ENCODE data around the gene CTSC.

Gene CTSC

GRCh38 chr11:88252208-88252607 lies 85.3 kb downstream of the CTSC start:
- H2AFZ ChIP-seq (ENCODE audit: low read length), result no peak overlapping the region
- H2AK5ac ChIP-seq (ENCODE audit: low read depth, low read length), result no peak overlapping the region
- H4K91ac ChIP-seq (ENCODE audit: low read depth, low read length, poor library complexity), result no peak overlapping the region
- H2BK12ac ChIP-seq (ENCODE audit: low read length), result no peak overlapping the region
- no peak overlapping the region for H3K9ac ChIP-seq (ENCODE audit: low read depth, low read length, poor library complexity)
- peaks cover 0 to 1% of the 10 kb centered on the region in 2 donors for H3K9me3 ChIP-seq (replicated peaks in 1 of 2; ENCODE audit: control insufficient read depth in 2 of 2, insufficient read depth in 1 of 2, low read depth in 1 of 2, low read length in 2 of 2)
- H3K4me1 ChIP-seq (ENCODE audit: control insufficient read depth in 2 of 2, insufficient read depth in 1 of 2, low read depth in 1 of 2, low read length in 2 of 2), result no peaks in the 10 kb centered on the region
- no peak for DNase-seq (ENCODE audit: low spot score)
- H3K27me3 ChIP-seq (ENCODE audit: control insufficient read depth in 3 of 3, insufficient read depth in 3 of 3, low read depth in 1 of 3, low read length in 3 of 3), result no peaks in the 10 kb centered on the region
- H3K14ac ChIP-seq (ENCODE audit: low read length), result no peak overlapping the region
- H2BK15ac ChIP-seq (ENCODE audit: low read length), result no peak overlapping the region
- H3K4me2 ChIP-seq (ENCODE audit: insufficient read depth, low read length, poor library complexity, severe bottlenecking), result no peak overlapping the region
- no peak overlapping the region for H3K18ac ChIP-seq (ENCODE audit: low read length)
- H3K36me3 ChIP-seq (replicated peaks in 1 of 2; ENCODE audit: control insufficient read depth in 2 of 2, insufficient read depth in 2 of 2, low read length in 2 of 2), result no peaks in the 10 kb centered on the region
- no peak overlapping the region for H2BK5ac ChIP-seq (ENCODE audit: low read length)
- no peak overlapping the region for H3K4me3 ChIP-seq (ENCODE audit: low read length in 2 of 2)
- H3K79me1 ChIP-seq (ENCODE audit: low read depth, low read length), result no peaks in the 10 kb centered on the region
- no peak overlapping the region for H3K4ac ChIP-seq (ENCODE audit: low read length)
- no peak overlapping the region for H3K23ac ChIP-seq (ENCODE audit: low read depth, low read length, poor library complexity)
- H2BK120ac ChIP-seq (ENCODE audit: low read depth, low read length), result no peak overlapping the region
- no peak overlapping the region for H3K27ac ChIP-seq (replicated peaks; ENCODE audit: low read length)
- no peak overlapping the region for H4K8ac ChIP-seq (ENCODE audit: low read depth, low read length)

- Histone ChIP-seq H4K8ac (ENCODE audit: low read depth, low read length) (no peak overlapping the region), H4K91ac (ENCODE audit: low read depth, low read length, poor library complexity) (no peak overlapping the region), H2BK15ac (ENCODE audit: low read length) (no peak overlapping the region), H2BK120ac (ENCODE audit: low read depth, low read length) (no peak overlapping the region), H3K9ac (ENCODE audit: low read depth, low read length, poor library complexity) (no peak overlapping the region), H2AFZ (ENCODE audit: low read length) (no peak overlapping the region), H2BK12ac (ENCODE audit: low read length) (no peak overlapping the region), H3K4ac (ENCODE audit: low read length) (no peak overlapping the region), H3K9me3 (replicated peaks in 1 of 2; ENCODE audit: control insufficient read depth in 2 of 2, insufficient read depth in 1 of 2, low read depth in 1 of 2, low read length in 2 of 2) (peaks cover 0 to 1% of the 10 kb centered on the region in 2 donors), H2AK5ac (ENCODE audit: low read depth, low read length) (no peak overlapping the region), H3K4me3 (ENCODE audit: low read length in 2 of 2) (no peak overlapping the region), H3K79me1 (ENCODE audit: low read depth, low read length) (no peaks in the 10 kb centered on the region), H3K27ac (replicated peaks; ENCODE audit: low read length) (no peak overlapping the region), H3K14ac (ENCODE audit: low read length) (no peak overlapping the region), H3K27me3 (ENCODE audit: control insufficient read depth in 3 of 3, insufficient read depth in 3 of 3, low read depth in 1 of 3, low read length in 3 of 3) (no peaks in the 10 kb centered on the region), H3K23ac (ENCODE audit: low read depth, low read length, poor library complexity) (no peak overlapping the region), H3K4me1 (ENCODE audit: control insufficient read depth in 2 of 2, insufficient read depth in 1 of 2, low read depth in 1 of 2, low read length in 2 of 2) (no peaks in the 10 kb centered on the region), H3K36me3 (replicated peaks in 1 of 2; ENCODE audit: control insufficient read depth in 2 of 2, insufficient read depth in 2 of 2, low read length in 2 of 2) (no peaks in the 10 kb centered on the region), H3K4me2 (ENCODE audit: insufficient read depth, low read length, poor library complexity, severe bottlenecking) (no peak overlapping the region), H3K18ac (ENCODE audit: low read length) (no peak overlapping the region), H2BK5ac (ENCODE audit: low read length) (no peak overlapping the region)
- whole genome bisulfite sequencing, 2 donors (ENCODE audit: extremely low coverage in 2 of 2, insufficient read length in 2 of 2, insufficient replicate concordance in 1 of 2), result no CpG with 5 or more reads among the region's 3 CpGs
- DNase-seq (ENCODE audit: low spot score), result no peak
These were observed 86.8 kb downstream of the CTSC start for GRCh38 chr11:88250566-88251242.

GRCh38 chr11:88249706-88250105 lies 87.8 kb downstream of the CTSC start:
- Histone ChIP-seq H4K8ac (ENCODE audit: low read depth, low read length) (no peak overlapping the region), H2BK15ac (ENCODE audit: low read length) (no peak overlapping the region), H3K36me3 (replicated peaks in 1 of 2; ENCODE audit: control insufficient read depth in 2 of 2, insufficient read depth in 2 of 2, low read length in 2 of 2) (no peaks in the 10 kb centered on the region), H3K27ac (replicated peaks; ENCODE audit: low read length) (no peak overlapping the region), H3K9me3 (replicated peaks in 1 of 2; ENCODE audit: control insufficient read depth in 2 of 2, insufficient read depth in 1 of 2, low read depth in 1 of 2, low read length in 2 of 2) (peaks cover 0 to 1% of the 10 kb centered on the region in 2 donors), H3K9ac (ENCODE audit: low read depth, low read length, poor library complexity) (no peak overlapping the region), H3K27me3 (ENCODE audit: control insufficient read depth in 3 of 3, insufficient read depth in 3 of 3, low read depth in 1 of 3, low read length in 3 of 3) (no peaks in the 10 kb centered on the region), H3K4me2 (ENCODE audit: insufficient read depth, low read length, poor library complexity, severe bottlenecking) (no peak overlapping the region), H3K4me3 (ENCODE audit: low read length in 2 of 2) (no peak overlapping the region), H2BK5ac (ENCODE audit: low read length) (no peak overlapping the region), H3K14ac (ENCODE audit: low read length) (no peak overlapping the region), H2BK12ac (ENCODE audit: low read length) (no peak overlapping the region), H2AFZ (ENCODE audit: low read length) (no peak overlapping the region), H3K4ac (ENCODE audit: low read length) (no peak overlapping the region), H3K79me1 (ENCODE audit: low read depth, low read length) (no peaks in the 10 kb centered on the region), H3K4me1 (ENCODE audit: control insufficient read depth in 2 of 2, insufficient read depth in 1 of 2, low read depth in 1 of 2, low read length in 2 of 2) (no peaks in the 10 kb centered on the region), H4K91ac (ENCODE audit: low read depth, low read length, poor library complexity) (no peak overlapping the region), H3K23ac (ENCODE audit: low read depth, low read length, poor library complexity) (no peak overlapping the region), H3K18ac (ENCODE audit: low read length) (no peak overlapping the region), H2BK120ac (ENCODE audit: low read depth, low read length) (no peak overlapping the region), H2AK5ac (ENCODE audit: low read depth, low read length) (no peak overlapping the region)
- DNase-seq (ENCODE audit: low spot score), result no peak
- no CpG with 5 or more reads among the region's 1 CpG for WGBS, 2 donors (ENCODE audit: extremely low coverage in 2 of 2, insufficient read length in 2 of 2, insufficient replicate concordance in 1 of 2)

GRCh38 chr11:88246696-88247095 lies 90.8 kb downstream of the CTSC start:
- no peak overlapping the region for H2BK120ac ChIP-seq (ENCODE audit: low read depth, low read length)
- no peak for DNase-seq (ENCODE audit: low spot score)
- no peak overlapping the region for H2BK5ac ChIP-seq (ENCODE audit: low read length)
- H3K9ac ChIP-seq (ENCODE audit: low read depth, low read length, poor library complexity), result no peak overlapping the region
- H4K91ac ChIP-seq (ENCODE audit: low read depth, low read length, poor library complexity), result no peak overlapping the region
- no peaks in the 10 kb centered on the region for H3K4me1 ChIP-seq (ENCODE audit: control insufficient read depth in 2 of 2, insufficient read depth in 1 of 2, low read depth in 1 of 2, low read length in 2 of 2)
- H3K27me3 ChIP-seq (ENCODE audit: control insufficient read depth in 3 of 3, insufficient read depth in 3 of 3, low read depth in 1 of 3, low read length in 3 of 3), result no peaks in the 10 kb centered on the region
- no peak overlapping the region for H2AK5ac ChIP-seq (ENCODE audit: low read depth, low read length)
- no peak overlapping the region for H3K18ac ChIP-seq (ENCODE audit: low read length)
- no peaks in the 10 kb centered on the region for H3K79me1 ChIP-seq (ENCODE audit: low read depth, low read length)
- no peak overlapping the region for H3K4me2 ChIP-seq (ENCODE audit: insufficient read depth, low read length, poor library complexity, severe bottlenecking)
- no CpG with 5 or more reads among the region's 3 CpGs for WGBS, 2 donors (ENCODE audit: extremely low coverage in 2 of 2, insufficient read length in 2 of 2, insufficient replicate concordance in 1 of 2)
- peaks cover 0 to 1% of the 10 kb centered on the region in 2 donors for H3K9me3 ChIP-seq (replicated peaks in 1 of 2; ENCODE audit: control insufficient read depth in 2 of 2, insufficient read depth in 1 of 2, low read depth in 1 of 2, low read length in 2 of 2)
- no peak overlapping the region for H3K4ac ChIP-seq (ENCODE audit: low read length)
- H2BK15ac ChIP-seq (ENCODE audit: low read length), result no peak overlapping the region
- no peak overlapping the region for H4K8ac ChIP-seq (ENCODE audit: low read depth, low read length)
- no peak overlapping the region for H3K23ac ChIP-seq (ENCODE audit: low read depth, low read length, poor library complexity)
- no peak overlapping the region for H3K14ac ChIP-seq (ENCODE audit: low read length)
- no peak overlapping the region for H3K27ac ChIP-seq (replicated peaks; ENCODE audit: low read length)
- H3K36me3 ChIP-seq (replicated peaks in 1 of 2; ENCODE audit: control insufficient read depth in 2 of 2, insufficient read depth in 2 of 2, low read length in 2 of 2), result no peaks in the 10 kb centered on the region
- H3K4me3 ChIP-seq (ENCODE audit: low read length in 2 of 2), result no peak overlapping the region
- H2AFZ ChIP-seq (ENCODE audit: low read length), result no peak overlapping the region
- no peak overlapping the region for H2BK12ac ChIP-seq (ENCODE audit: low read length)

All from neuronal stem cell (in vitro differentiated cells).